GM19468 (cell line): ENCODE results near the gene FUT7.
"Not testable (repeated sequence)": the region's sequence is repeated elsewhere in the genome, so short reads cannot be mapped to it uniquely, and the experiment has no call there.

Experiments used
- ATAC-seq: cut with Tn5 transposase; IDR thresholded peaks from one replicate; pipeline ENCODE4 v1.9.1; 2021; ENCODE audit warnings: mild to moderate bottlenecking, moderate library complexity, moderate number of reproducible peaks; ENCODE audit not compliant: unreplicated experiment; ENCODE audit errors: extremely low read depth

FUT7 gene

GRCh38 chr9:137008312-137008711, 23.6 kb downstream of the FUT7 start:
- ATAC-seq: no peak

DNA sequence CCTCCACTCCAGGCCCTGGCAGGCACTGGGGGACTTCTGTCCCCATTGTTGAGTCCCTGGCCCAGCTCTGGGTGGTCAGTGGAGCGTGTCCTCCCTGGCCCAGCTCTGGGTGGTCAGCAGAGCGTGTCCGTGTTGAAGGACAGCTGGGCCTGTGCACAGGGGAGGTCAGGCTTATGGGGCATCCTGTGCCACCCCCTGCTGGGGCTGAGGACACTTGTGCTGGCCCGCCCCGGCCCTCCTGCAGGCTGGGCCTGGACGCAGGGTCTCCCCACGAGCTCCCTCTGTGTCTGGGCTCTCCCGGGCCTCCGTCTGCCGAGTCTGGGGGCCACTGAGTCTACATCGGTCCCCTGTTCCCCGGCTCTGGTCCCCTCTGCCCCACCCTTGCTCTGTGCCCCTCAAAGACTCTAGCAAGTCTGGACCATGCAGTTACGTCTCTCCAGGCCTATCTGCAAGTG, 24.0 kb downstream of the FUT7 start:
- no peak for ATAC-seq

GRCh38 chr9:137007108-137007815, 24.6 kb downstream of the FUT7 start:
- ATAC-seq: no peak

- ATAC-seq: no peak
These were observed 25.5 kb downstream of the FUT7 start for GRCh38 chr9:137006116-137007003.

GRCh38 chr9:137004285-137004684, 27.6 kb downstream of the FUT7 start:
- not testable (repeated sequence) for ATAC-seq

DNA sequence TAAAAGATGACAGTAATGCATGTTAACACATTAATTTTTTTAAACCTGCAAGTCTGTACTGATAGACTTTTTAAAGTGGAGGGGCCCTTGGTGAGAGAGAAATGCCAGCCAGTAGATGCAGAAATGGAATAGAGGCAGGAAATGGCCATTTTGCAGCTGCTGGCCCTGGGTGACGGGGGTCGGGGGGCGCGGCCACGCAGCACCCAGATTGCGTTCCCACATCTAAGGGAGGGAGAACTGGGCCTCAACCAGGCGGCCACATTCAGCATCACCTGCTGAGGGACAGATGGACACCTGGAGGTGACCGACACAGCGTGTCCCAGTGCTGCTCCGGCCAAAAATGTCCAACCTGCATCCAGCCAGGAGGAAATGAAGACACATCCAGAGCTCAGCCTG, 29.2 kb downstream of the FUT7 start:
- no peak for ATAC-seq

GRCh38 chr9:137001857-137002645, 29.8 kb downstream of the FUT7 start:
- ATAC-seq: no peak

GRCh38 chr9:137000177-137000930, 31.5 kb downstream of the FUT7 start:
- peak; percentile 45 for ATAC-seq

DNA sequence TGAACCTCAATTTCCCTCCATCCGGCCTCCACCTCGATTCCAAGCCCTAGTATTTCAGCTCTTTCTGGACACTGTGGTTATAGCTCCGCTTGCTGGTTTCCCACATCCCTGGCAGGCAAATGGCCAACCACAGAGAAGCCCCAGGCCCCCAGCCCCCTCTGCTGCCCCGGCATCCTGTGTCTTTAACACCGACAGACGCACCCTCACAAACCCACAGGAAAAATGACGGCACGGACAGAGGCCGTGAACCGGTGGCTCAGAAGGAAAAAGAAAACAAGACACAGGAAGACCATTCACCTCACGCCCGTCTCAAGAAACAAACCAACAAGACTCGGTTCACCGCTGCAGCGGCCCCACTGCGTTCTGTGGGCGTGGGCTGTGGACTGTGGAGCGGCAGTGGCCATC, 34.1 kb downstream of the FUT7 start:
- ATAC-seq: no peak

DNA sequence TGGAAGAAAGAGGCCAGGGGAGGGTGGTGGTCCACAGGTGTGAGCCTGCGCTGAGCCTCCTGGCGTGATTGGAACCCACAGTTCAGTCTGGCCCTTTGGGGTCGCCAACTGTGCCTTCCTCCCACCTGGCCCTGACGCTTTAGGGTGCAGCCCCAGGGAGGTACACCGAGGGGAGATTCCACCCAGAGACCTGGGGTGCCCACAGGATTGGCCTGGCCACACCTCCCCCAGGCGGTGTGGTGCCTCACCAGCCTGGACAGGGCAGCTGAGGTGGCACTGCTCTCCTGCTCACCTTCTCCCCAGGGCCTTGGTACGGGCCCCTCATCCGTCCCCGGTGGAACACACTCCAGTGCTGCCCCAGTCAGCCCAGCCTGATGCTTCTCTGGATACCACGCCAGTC, 34.5 kb downstream of the FUT7 start:
- no peak for ATAC-seq

DNA sequence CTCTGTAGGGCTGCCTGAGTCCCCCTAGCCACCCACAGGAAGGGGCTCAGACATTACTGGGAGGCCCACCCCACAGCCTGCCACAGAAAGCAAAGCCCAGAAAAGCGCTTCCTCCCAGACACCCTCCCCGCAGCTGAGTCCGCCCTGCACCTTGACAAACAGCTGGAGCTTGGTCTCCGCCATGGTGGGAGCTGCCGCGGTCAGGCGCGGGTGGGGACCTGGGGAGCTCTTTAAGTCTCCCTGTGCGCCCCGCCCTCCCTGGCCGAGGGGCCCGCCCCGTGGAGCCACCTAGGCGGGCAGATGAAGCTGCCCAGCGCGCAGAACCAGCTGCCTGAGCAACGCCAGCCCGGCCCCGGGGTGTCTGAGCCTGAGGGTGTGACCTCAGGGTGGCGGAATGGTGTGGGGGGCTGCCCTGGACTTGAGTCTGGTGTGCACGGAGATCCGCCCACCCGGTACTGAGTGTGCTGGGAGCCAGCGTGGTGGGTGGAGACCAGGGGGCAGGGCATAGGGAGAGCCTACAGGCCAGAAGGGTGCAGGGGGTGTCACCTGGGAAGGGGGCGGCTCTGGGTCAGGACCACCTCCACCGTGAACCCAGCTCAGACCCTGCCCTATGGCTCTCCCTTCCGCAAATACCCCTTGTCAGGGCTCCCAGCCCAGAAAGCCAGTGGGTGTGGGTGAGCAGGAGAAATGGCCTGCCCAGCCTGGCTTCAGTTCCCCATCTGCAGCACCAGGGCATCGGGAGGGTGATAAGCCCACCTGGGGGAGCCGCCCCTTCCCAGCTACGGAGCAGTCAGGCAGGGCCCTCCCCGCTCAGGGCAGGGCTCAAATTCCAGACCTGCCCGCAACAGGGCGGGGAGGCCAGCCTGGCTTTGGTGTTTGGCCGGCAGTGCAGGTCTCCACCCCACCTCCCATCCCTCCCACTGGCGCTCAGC, 35.3 kb downstream of the FUT7 start, which contains the start of gene CLIC3:
Gene CLIC3 (minus strand): TSS at position 208 of the 932 bp plus-strand sequence. CDS start 25 bp downstream, at position 183.
- no peak for ATAC-seq

DNA sequence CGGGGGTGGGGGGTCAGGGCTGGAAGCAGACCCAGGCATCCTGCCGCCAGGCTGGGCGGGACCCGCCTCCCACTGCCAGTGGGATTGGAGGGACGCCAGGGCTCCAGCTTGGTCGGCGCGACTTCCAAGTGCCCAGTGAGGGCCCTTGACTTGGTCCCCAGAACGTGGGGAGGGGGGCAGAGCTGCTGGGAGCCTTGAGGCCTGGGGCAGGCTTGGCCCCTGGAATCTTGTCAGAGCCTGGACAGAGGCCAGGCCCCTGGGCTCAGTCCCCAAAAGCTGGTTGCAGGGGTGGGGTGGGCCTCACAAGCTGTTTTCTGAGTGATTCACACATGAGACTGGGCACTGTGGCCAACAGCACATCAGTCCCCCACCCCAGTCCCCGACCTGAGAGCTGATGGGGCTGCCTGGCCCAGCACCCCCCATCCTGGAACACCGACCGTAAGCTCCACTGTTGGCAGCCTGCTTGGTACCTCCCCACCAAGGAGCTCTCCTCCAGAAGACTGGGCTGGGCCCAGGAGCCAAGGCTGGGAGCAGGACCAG, 36.0 kb downstream of the FUT7 start:
- no peak for ATAC-seq

DNA sequence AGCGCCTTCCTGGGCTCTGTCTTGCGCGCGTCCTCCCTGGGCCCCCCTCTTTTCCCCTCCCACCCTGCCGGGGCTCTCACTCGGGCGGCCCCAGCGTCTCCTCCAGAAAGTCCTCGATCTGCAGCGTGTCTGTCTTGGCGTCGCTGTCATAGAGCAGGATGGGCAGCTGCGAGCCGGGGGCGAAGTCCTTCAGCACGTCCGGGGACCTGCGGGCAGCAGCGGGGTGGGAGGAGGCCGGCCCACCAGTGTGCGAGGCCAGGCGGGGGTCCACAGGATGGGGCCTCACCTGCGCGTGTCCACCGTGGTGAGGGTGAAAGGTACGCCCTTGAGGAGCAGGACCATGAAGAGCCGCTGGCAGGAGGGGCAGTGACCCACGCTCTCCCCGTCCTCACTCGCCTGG, 36.5 kb downstream of the FUT7 start:
- ATAC-seq: no peak

DNA sequence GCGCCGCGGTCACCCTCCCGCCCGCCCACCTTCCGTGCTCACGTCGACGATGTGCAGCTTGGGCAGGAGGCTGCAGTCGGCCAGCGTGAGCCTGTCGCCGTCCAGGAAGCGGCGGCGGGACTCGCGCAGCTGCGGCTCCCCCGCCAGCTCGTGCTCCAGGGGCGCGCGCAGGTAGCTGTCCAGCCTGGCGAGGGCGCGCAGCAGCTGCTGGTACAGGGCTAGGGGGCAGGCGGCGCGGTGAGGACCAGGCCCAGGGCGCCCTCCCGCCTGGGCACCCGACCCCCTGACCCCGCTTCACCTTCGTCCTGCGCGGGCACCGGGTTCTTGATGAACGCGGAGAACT, 37.0 kb downstream of the FUT7 start:
- no peak for ATAC-seq

- no peak for ATAC-seq
These were observed 37.6 kb downstream of the FUT7 start for GRCh38 chr9:136994180-136994887.

- no peak for ATAC-seq
These were observed 39.0 kb downstream of the FUT7 start for GRCh38 chr9:136992819-136993369.

- ATAC-seq: peak; percentile 63
These were observed 39.7 kb downstream of the FUT7 start, which contains the start of gene PAXX for GRCh38 chr9:136991993-136992818. PAXX (plus strand) TSS chr9:136992422; CDS start chr9:136992444, 22 bp downstream.
